HG02970 (cell line): Measurements from ENCODE around the gene GPR161.
"Not testable (repeated sequence)": the region's sequence is repeated elsewhere in the genome, so short reads cannot be mapped to it uniquely, and the experiment has no call there.

Experiments used
- ATAC-seq: cut with Tn5 transposase; IDR thresholded peaks from one replicate; pipeline ENCODE4 v1.9.1; 2021; ENCODE audit warnings: mild to moderate bottlenecking, moderate library complexity, moderate number of reproducible peaks; ENCODE audit not compliant: unreplicated experiment, low FRiP score

Gene GPR161

DNA sequence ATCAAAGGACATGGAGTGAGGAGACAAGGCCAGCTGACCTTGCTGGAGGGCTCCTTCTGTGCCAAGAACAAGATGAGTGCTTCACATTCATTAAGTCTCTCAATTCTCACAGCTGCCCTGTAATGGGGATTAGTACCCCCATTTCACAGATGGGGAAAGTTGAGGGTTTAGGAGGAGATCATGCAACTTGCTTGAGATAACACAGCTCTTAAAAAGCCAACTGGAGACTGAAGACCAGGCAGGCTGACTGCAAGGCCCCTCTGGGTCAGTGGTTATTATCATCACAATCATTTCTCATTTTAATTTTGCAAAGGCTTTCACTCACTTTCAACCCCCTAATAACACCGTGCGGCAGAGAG, 46.8 kb downstream of the GPR161 start:
- no peak for ATAC-seq

DNA sequence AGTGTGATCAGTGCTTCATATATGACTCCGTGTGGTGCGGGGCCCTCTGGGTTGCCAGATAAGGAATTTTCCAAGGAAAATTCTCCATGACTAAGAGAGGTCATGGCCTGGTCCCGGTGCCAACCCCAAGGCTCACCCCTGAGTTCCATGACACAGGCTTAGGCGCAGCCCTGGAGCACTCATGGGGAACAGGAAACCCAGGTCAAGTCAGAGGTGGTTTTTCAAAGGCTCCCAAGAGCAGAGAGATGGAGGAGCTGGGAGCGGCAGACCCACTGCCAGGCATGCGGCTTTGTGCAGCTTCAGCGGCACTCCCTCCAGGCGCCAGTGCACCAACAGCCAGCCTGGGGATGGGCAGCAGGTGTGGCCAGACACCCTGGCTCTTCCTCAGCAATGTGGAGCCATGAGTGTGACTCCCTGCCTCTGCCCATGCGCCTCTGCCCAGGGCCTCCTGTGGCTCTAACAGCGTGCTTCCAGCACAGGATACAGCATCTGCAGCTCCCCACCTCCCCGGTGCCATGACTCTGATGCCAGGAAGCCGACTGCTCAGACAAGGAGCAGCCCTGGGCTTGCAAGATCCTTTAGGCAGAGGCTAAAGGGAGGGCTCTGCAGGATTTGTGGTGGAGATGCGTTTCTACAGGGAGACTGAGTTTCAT, 47.3 kb downstream of the GPR161 start:
- ATAC-seq: no peak

DNA sequence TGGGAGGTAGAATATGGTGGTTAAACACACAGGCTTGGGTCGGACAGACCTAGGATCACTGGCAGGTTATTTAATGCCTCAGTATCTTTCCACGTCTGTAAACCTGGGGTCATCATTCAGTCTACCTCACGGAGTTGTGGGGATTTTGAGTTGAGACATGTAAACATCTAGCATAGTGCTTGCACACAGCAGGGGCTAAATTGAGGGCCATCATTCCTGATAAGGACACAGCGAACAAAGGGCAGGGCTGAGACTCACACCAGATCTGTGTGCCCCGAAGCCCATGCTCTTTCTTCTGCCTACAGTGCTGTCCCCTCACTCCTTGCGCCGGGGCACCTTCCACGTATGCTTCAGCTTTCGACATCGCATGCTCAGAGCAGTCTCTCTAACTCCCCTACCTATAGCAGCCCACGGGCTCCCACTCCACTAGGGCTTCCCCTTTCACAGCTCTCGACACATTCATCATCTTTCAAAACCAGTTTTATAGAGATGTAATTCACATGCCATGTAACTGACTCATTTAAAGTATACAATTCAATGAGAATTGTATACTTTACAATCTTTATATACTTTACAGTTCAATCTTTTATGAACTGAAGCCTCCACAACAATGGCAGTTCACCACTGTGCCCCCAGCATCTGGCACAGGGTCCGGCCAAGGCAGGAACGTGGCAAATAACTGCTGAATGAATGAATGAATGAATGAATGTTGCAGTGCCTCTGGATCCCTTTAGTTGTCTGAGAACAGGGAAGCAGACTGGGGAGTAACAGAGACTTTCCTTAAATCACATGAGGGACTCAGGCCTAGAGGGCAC, 48.0 kb downstream of the GPR161 start:
- no peak for ATAC-seq

DNA sequence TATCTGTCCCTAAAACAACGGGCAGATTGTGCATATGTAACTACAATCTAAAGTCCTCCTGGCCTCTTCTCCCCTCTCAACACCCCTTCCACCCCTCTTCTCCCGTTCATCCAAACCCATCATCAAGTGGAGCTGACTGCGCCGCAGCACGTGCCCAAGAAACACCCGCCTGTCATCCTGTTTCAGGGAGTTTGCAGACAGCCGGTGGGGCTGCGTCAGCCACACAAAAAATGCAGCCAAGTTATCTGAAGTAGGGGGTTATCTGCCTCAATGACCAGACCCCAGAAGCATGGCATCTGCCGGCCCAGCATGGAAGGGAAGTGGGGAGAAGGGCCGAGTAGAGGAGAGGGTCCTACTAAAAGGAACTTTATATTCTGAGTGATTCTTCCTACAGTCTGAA, 49.0 kb downstream of the GPR161 start:
- ATAC-seq: no peak

DNA sequence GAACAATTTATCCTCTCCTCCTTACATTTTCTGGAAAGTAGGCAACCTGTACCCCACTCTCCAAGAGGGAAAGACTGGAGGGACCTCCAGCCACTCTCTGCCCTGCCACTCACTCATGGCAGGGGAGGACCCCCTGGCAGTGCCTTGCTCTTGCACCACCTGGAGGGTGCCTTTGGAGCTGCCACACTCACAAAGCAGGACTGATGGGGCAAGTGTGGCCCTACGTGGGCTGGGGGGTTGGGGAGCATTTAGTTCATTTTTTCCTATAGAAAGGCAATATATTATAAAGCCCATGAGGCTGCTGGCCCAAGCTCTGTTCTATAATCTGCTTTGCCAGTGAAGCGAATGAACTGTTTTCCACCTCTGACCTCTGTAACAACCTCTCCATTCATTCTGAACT, 50.3 kb downstream of the GPR161 start:
- ATAC-seq: no peak

DNA sequence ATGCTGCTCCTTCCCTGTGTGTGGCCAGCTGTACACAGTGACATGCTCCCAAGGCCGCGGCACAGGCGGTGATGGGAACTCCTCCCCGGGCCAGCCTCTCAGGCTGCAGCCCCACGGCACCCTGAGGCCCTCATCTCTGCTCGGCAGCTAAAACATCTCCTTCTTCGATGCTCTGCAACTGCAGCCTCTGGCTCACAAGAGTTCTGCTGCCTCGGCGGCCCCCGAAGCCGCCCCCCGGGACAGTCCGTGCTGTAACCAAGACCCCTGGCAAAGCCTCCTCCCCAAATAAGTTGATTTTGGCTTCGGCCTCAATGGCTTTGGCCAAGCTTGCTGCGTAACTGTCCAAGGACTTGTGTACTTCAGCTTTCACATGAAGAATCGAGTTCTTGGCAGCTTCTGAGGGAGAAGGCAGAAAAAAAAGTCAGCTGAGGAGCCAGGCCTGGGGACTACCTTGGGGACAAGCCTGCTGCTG, 51.3 kb downstream of the GPR161 start:
- ATAC-seq: no peak

DNA sequence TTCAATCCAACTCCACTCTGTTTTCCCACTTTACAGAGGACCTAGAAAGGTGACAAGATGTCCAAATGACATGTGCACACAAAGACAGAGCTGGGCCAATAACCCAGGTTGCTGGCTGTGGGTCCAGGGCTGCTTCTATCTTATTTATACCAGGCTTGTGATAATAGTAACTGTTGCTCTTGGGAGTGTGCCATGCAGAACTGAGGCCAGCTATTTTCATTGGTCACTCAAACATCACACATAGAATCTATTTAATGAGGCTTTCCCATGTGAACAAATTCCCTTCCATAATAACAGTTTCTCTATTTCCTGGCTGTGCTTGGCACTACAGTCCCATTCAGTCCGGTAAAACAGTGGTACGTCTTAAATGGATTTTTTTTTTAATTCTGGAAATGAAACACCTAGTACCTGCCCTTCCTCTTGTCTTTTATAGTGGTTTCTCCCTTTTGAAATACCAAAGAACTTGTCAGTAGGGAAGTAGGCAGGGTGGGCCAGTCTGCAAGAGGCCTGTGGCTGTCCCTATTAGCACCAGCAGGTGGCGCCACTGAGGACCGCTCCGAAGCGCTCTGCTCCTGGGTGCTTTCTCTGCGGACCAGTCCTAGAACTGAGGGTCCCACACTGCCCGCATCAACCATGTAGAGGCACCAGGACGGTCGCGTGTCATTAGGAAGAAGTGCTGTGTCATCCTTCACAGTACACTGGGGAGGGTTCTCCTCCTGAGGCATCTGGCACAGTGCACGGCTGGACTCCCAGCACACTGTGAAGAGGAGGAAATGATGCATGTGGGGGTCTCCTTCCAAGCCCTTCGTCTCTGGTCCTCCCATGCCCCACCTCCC, 52.1 kb downstream of the GPR161 start:
- ATAC-seq: no peak

DNA sequence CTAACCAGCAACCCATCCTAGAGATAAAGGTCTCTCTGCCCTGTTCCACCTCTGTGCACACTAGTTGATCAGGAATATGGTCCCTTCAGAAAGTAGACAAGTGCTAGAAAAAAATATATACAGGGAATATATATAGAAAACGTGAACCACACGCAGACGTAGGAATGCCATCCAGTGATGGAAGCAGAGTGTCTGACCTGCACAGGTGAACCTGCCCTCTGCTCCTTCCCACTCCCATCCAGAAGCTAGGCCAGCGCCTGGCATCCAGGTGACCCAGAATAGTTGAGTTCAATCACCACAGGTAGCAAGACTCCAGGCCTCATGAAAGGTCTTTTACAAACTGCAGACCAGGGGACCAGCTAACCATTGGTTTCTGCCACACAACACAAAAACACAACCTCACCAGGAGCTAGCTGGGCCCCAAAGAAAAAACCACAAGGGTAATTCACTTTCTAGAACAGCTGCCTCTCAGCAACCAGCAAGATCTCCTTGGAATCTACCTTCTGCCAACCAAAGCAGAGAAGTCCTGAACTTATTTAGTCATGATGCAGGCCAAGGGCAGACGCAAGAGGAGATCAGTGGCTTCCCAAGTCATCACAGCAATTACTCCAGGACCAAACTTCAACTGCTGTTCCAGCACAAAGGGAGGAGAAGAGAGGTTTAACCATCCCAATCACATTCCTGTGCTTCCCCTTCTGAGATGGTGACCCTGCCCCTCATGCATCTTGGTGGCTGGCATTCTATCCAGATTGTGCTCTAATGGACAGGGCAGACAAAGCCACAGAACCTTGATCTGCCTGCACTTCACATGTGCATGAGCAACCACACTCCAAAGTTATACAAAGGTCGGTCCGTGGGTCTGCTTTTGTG, 53.0 kb downstream of the GPR161 start:
- no peak for ATAC-seq

DNA sequence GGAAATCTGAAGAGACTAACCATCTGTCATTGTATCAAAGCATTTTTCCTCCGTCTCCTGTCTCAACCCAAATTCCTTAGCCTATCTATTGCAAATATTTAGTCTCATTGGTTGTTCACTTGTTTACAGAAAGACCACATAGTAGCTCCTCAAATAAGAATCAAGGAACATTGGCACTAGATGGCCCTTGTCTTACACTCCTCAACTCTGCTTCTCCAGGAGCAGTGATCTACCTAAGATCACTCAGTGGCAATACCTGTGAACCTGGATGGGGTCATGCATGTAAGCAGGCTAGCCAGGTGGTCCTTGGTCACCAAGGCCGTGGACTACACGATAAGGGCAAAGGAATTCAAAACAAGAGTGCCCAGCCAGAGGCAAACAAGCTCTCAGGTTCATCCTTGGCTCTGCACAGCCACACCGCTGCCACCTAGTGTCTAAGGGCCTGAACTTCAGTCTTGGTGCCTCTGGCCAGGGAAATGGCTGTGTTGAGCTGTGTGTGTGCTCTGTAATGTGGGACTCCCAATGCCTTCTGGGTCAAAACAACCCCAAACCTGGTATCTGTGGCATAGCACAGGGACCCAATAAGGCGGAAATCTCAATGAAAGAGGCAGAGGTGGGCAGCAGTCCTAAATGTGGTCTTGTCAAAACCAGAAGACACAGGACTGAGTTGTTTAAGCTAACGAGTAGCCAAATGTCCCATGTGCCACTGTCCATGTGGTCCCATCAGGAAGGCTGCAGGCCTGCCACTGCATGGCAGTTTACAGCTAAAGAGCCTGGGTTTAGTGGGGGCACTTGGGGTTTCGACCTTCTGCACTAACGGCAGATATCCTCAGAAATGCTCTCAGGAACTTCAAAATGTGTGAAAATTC, 54.5 kb downstream of the GPR161 start:
- ATAC-seq: peak; percentile 57

DNA sequence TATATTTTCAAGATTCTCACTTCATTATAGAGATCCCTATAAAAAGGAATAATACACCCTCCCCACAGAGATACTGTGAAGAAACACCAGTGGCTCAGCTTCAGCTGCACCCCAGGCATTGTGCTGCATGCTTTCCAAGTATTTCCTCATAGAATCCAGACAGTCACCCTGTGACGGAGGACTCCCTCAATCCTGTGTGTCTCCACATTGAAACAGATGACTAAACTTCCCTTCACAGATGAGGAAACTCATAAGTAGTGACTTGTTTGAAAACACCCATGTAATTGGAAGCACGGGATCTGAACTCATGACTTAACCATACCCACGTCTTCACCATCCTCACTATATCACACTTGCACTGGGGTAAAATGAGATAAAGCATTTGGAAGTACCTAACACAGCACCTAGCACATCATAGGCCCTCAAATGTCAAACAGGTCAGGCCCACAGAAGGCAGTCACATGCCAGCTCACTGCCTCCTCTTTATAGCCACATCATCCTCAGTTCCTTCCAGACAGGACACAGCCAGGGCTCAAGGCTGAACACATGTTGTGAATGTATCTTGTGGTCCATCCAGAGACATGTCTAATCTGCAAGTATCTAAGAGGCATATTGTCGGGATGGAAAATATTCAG, 55.2 kb downstream of the GPR161 start:
- no peak for ATAC-seq

DNA sequence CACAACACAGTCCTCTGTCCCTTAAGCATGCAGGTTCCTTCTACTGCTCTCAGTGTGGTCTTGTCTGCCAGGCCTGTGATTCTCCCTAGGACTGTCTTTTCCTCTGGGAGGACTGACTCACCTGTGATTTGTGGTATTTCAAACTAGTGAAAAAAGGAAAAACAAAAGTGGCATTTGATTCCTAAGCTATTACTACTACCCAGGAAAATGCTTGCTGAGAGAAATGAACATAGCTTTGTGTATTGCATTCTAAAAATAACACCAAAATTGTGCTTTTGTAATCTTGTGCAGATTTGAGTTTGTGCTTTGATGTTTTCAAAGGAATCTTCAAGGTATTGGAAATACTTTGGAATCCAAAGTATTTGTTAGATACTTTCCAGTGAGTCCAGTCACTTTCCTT, 57.0 kb downstream of the GPR161 start:
- ATAC-seq: no peak

DNA sequence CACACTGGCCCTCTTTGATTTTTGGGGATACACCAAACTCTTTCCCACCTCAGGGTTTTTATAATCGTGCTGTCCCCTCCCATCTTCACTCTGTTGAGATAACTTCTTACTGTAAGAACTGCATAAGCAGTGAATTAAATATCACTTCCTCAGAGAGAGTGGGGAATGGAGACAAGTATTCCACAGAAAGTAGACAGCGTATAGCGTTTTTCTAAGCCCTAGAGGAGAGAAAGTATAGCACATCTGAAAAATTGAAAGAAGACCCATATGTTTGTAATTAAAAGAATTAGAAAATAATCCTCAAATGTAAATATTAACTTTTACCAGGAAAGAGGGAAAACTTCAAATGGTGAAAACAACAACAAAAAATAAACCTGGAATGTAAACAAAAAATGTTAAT, 67.3 kb downstream of the GPR161 start:
- no peak for ATAC-seq

DNA sequence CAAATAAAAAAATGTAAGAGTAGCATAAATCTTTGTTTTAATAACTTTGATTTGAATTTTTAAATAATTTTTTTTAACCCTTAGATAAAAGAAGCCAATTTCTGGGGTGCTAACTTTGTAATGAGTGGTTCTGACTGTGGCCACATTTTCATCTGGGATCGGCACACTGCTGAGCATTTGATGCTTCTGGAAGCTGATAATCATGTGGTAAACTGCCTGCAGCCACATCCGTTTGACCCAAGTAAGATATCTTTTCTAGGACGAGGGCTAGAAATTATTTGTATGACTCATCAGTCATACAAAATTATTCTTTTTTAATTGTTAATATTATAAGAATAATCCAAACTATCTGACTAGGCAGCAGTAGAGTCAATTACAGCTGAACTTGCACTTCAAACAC, 71.2 kb downstream of the GPR161 start:
- ATAC-seq: no peak

DNA sequence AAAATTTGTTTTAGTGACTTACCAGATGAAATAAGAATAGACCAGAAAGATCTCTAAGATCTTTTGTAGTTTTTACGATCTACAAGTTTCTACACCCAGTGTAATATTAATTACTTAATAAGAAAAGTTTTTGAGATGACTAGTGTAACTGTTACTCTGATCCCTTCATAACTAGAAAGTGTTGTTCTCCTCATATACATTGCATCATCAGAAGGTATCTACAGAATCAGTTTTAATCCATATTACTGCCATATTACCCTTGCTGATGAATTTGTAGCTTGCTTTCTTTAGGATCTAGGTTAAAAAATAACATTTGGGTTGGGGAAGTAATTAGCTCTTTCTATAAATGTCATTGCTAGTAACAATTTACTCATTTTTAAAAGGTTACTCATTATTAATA, 72.5 kb downstream of the GPR161 start:
- no peak for ATAC-seq

DNA sequence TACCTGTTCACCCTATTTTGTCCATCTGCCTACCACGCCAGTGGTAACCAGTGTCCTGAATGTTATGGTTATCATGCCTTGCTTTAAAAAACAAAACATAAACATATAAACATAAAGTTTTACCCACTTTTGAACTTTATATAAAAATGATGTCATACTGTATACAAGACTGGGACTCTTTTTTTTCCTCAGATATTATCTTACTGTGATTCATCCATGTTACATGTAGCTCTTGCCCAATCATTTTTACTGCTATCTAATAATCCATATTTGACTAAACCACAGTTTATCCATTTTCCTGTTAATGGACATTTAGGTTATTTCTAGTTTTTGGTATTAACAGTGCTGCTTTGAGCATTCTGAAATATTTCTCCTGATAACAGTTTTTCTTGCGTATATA, 78.8 kb downstream of the GPR161 start:
- no peak for ATAC-seq

DNA sequence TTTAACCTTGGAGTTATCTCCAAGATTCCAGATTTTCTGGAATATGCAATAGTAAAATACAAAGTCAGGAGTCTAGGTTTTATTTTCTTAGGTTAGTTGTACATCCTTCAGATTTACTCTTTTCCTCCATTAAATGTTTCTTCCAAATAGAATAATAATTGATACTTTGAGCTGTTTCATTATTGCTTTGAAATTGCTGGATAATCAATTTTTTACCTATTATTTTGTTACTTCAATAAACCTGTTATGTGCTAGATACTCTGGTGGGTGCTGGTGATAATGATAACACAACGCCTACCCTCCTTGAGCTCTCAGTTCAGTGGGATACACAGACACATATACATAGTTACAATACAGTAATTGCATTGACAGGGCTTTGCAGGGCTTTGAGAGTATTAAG, 79.4 kb downstream of the GPR161 start:
- no peak for ATAC-seq

DNA sequence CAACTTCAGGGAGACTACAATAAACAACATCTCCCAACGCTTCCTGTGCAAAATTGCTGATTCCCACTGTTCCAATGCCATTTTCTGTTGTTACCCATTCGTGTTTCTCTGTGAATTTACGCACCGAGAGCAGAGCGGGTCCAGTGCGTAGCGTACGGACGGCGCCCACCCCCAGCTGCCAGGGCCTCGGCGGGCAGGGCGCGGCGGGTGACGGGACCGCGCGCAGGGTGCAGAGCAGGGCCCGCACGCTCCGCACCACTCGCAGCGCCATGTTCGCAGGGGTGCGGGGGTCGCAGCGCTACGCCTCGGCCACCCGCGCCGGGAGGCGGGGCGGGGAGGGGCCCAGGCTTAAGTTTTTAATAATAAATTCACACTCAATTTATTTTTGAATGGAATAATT, 80.6 kb downstream of the GPR161 start:
- not testable (repeated sequence) for ATAC-seq

DNA sequence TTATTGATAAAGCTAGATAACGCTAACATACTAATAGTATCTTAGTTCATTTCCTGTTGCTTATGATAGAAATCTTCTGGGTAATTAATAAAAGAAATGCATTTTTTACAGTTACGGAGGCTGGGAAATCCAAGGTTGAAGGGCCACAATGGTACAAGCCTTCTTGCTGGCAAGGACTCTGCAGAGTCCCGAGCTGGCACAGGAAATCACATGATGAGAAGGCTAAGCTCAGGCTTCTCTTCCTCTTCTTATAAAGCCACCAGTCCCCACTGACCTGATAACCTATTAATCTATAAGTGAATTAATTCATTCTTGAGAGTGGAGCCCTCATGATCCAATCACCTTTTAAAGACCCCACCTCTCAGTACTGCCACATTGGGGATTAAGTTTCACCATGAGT, 82.6 kb downstream of the GPR161 start:
- no peak for ATAC-seq

DNA sequence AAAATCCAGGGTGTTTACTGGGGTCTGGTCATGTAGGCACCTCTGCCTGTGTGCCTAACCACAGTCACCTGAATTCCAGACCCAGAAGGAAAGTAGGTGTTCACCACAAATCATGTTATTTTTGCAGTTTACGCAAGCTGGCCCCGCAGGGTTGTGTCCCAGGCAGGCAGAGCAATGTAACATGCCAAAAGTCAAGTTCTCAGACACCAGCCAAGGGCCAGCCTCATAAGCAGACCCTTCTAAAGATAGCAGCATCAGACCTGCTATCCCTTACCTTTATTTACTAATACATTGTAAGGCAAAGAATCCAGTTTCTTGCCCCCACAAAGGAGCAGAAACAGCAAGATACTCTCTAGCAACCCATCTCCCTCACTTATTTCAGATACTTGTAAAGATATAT, 83.0 kb downstream of the GPR161 start:
- no peak for ATAC-seq
